Measurements from ENCODE around the gene SLC26A3.

- TF ChIP-seq, protein P1, sequence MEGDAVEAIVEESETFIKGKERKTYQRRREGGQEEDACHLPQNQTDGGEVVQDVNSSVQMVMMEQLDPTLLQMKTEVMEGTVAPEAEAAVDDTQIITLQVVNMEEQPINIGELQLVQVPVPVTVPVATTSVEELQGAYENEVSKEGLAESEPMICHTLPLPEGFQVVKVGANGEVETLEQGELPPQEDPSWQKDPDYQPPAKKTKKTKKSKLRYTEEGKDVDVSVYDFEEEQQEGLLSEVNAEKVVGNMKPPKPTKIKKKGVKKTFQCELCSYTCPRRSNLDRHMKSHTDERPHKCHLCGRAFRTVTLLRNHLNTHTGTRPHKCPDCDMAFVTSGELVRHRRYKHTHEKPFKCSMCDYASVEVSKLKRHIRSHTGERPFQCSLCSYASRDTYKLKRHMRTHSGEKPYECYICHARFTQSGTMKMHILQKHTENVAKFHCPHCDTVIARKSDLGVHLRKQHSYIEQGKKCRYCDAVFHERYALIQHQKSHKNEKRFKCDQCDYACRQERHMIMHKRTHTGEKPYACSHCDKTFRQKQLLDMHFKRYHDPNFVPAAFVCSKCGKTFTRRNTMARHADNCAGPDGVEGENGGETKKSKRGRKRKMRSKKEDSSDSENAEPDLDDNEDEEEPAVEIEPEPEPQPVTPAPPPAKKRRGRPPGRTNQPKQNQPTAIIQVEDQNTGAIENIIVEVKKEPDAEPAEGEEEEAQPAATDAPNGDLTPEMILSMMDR (IDR thresholded peaks at IDR 0.05; ENCODE audit: borderline replicate concordance, extremely low read depth, low read length, poor library complexity, severe bottlenecking): no peak
- TF ChIP-seq EZH2 (IDR thresholded peaks at IDR 0.05; ENCODE audit: borderline replicate concordance, low read depth, low read length, severe bottlenecking): no peak
Observed at GRCh38 chr7:107778283-107778682, 24.7 kb downstream of the SLC26A3 start.

Measured in DND-41 (cell line).